GM18858 (cell line): ENCODE data around the gene TSPAN18.

Source experiments
- ATAC-seq: cut with Tn5 transposase; IDR thresholded peaks from one replicate; pipeline ENCODE4 v1.9.1; 2021; ENCODE audit not compliant: unreplicated experiment

Gene TSPAN18

GRCh38 chr11:44950031-44950624 is 223.4 kb downstream of the TSPAN18 start:
- ATAC-seq: no peak

GRCh38 chr11:44950625-44951476 is 224.1 kb downstream of the TSPAN18 start, which contains the start of gene TP53I11:
Gene TP53I11 (minus strand): TSS chr11:44950883. CDS start chr11:44938335, 12,548 bp downstream.
- peak; percentile 35 for ATAC-seq

GRCh38 chr11:44952082-44952481 is 225.3 kb downstream of the TSPAN18 start:
- ATAC-seq: no peak

- no peak for ATAC-seq
These were observed 225.9 kb downstream of the TSPAN18 start for GRCh38 chr11:44952500-44953260.

GRCh38 chr11:44954051-44954906 is 227.5 kb downstream of the TSPAN18 start:
- no peak for ATAC-seq

GRCh38 chr11:44955015-44955738 is 228.4 kb downstream of the TSPAN18 start:
- no peak for ATAC-seq

- ATAC-seq: no peak
These were observed 230.3 kb downstream of the TSPAN18 start for GRCh38 chr11:44957040-44957515.

- ATAC-seq: no peak
These were observed 231.2 kb downstream of the TSPAN18 start for GRCh38 chr11:44957776-44958564.

GRCh38 chr11:44959064-44959463 is 232.3 kb downstream of the TSPAN18 start:
- no peak for ATAC-seq

GRCh38 chr11:44960200-44960845 is 233.6 kb downstream of the TSPAN18 start:
- no peak for ATAC-seq

GRCh38 chr11:44962464-44962863 is 235.7 kb downstream of the TSPAN18 start:
- ATAC-seq: no peak

GRCh38 chr11:44963136-44963535 is 236.4 kb downstream of the TSPAN18 start:
- no peak for ATAC-seq

GRCh38 chr11:44963948-44964347 is 237.2 kb downstream of the TSPAN18 start:
- ATAC-seq: no peak

- ATAC-seq: no peak
These were observed 237.9 kb downstream of the TSPAN18 start for GRCh38 chr11:44964526-44965209.

GRCh38 chr11:44966694-44967093 is 239.9 kb downstream of the TSPAN18 start:
- ATAC-seq: no peak

- no peak for ATAC-seq
These were observed 241.3 kb downstream of the TSPAN18 start for GRCh38 chr11:44967930-44968496.

- ATAC-seq: no peak
These were observed 241.7 kb downstream of the TSPAN18 start for GRCh38 chr11:44968510-44968909.
